IPS-NIHi7 (cell line): Measurements from ENCODE around the gene BOC.
A peak's percentile ranks its signal among the peaks of the same experiment; 100 is the strongest.

ENCODE experiments used
- DNase-seq: peaks from one replicate; pipeline ENCODE4 v3.0.0; 2012; ENCODE audit warnings: mixed read lengths; ENCODE audit errors: extremely low spot score

Gene BOC

DNA sequence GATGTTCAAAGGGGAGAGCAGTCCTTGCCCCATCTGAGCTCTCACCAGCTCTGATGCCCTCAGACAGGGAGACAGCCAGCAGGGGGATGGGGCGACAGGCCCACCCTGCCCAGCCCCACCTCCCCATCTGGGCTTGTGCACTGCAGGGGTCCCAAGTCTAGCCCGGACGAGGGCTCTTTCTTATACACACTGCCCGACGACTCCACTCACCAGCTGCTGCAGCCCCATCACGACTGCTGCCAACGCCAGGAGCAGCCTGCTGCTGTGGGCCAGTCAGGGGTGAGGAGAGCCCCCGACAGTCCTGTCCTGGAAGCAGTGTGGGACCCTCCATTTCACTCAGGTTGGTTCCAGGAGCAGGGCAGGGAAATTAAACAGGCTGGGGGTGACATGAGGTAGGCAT is 73.9 kb downstream of the BOC start:
- DNase-seq: no peak

DNA sequence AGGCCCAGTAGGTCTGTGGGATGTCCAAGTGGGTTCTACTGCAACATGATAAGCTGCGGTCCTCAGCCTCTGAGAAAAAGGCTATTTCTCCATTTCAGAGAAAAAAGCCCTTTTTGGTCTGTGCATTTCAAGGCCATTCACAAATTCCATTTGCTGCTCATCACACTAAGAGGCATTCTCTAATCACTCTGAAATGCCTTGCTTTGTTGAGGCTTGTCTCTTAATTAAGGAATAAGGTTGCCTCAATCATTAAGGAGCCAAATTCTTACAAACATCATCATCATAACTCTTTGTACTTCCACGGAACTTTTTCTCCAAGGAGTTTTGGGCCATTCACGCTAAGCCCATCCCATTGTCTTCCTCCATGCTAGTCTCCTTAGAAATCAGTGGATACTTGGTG is 74.4 kb downstream of the BOC start:
- DNase-seq: no peak

DNA sequence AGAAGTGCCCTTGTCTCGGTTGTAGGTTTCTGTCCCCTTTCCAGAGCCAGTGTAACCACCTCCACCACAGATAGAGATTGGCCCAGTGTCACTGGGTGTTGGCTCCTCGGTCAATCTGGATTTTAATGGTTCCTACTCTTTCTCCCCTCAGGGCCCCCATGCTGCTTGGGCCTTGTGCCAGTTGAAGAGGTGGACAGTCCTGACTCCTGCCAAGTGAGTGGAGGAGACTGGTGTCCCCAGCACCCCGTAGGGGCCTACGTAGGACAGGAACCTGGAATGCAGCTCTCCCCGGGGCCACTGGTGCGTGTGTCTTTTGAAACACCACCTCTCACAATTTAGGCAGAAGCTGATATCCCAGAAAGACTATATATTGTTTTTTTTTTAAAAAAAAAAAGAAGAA is 75.2 kb downstream of the BOC start:
- no peak for DNase-seq

DNA sequence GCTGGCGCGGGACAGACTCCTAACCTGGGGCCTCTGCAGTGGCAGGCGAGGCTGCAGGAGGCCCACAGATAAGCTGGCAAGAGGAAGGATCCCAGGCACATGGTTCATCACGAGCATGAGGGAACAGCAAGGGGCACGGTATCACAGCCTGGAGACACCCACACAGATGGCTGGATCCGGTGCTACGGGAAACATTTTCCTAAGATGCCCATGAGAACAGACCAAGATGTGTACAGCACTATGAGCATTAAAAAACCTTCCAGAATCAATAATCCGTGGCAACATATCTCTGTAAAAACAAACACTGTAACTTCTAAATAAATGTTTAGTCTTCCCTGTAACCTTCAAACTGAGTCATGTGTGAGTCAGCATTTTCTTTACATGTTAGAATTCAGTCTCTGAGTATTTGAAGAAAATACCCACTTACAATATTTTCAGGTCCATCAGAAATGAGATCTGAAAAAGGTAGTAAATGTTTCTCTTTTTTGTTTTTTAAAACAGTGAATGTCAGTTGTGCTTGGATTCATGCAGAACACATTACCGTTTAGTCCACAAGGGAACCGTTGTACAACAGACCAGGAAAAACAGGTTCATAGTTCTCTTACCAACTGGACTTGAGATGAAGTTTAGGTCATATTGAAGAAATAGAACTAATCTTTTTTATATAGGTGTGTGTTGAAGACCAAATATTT is 75.9 kb downstream of the BOC start:
- DNase-seq: no peak

DNA sequence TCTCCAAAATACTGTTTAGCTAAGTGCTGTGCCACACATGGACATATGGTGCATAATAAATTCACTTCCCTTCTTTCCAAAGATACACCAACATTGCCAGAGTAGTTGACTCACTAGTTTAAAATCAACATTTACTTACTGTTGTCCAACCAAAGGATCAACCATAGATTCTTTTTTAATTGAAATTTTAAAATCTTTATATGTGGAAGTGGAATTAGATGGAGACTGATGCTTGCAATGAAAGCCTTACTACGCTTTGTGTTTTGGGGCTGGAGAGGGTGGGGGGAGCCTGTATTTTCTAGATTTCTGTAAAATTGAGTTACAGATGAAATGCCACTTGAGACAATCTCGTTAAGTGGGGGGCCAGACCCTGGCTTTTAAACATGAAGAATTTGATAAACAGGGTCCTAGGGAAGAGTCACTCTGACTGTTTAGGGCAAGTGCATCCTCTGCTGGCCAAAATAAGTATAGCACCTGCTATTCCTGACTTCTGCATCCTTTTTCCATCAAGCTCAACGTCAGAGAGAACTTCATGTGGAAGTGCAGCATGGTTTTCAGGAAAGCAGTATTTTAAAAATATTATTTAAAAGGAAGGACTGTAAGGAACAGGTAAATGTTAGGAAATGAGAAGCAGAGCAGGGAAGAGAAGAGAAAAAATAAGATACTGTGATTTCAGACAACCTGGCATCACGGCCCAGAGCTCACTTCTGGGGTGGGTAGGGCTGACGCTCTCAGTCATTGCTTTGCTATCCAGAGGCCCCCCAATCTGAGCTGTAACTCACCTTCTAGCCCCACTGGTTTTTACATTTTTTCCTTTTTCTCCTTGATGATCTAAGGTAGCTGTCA is 76.7 kb downstream of the BOC start:
- peak; percentile 66 for DNase-seq

DNA sequence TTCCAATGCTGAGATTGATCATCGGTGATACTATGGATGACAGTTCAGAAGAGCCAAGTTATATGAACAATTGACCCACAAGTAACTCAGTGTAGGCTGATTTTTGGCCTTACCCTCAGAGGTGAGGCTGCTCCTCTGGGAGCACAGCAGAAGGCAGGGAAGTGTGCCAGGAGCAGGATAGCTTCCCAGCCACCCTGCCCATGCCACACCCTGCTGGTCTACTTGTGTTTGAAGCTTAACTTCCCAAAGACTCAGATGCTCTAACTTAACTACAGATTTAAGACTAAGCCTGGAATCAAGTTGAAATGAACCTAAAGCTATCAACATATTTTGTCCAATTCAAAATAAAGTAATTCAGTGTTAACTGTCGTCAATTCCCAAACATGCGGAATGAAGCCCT is 77.5 kb downstream of the BOC start:
- no peak for DNase-seq

GRCh38 chr3:113291572-113291971 is 80.2 kb downstream of the BOC start:
- no peak for DNase-seq

GRCh38 chr3:113292933-113293332 is 81.6 kb downstream of the BOC start:
- no peak for DNase-seq

DNA sequence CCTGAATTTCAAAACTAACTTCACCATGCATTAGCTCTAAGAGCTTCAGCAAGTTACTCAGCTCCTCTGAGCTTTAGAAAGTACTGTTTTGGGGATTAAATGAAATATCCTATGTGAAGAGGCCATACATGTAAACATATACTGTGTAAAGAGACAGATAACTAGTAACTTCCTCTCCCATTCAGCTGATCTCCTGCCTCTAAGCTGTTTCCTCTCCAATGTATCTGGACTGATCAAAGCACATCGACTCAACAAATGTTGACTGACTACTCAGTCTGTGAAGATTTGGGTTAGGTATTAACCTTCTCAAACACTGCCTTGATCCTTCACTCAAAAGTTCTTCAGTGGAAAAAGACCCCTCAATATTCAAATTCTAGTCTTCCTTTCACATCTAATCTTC is 82.0 kb downstream of the BOC start:
- no peak for DNase-seq

GRCh38 chr3:113295463-113295862 is 84.1 kb downstream of the BOC start:
- DNase-seq: no peak

DNA sequence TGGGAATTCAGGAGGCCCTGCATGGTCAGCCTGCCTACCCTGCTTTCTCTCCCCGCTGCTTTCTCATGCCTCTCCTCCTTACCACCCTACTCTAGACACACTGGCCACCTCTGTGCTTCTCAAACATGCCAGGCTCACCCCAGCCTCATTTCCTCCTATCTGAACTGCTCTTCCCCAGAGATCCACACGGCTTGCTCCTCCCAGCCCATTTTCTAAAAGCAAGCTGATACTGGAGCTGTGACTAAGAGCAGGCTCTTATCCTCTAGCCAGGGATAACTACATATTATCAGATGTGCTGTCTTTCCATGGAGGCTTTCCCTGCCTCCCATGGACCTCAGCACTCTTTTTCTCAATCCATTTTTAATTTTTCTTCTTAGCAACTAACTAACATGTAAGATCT is 85.9 kb downstream of the BOC start:
- peak; percentile 4 for DNase-seq

DNA sequence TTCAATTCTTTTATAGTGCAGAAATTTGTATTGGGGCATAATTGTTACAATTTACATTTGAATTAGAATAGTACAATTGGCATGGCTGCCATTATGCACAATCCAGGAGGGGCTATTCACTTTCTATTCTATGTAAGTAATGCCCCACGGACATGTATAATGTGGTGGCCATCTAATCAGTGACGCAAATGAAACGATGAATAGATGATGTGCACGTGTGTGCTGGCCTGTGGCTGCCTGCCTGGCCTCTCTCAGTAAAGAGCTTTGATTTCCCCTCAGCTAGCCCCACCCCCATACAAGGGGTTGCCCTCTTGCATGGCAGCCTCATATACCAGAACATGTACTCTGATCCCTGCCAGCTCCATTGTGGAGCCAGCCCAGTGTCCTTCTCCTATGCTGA is 86.5 kb downstream of the BOC start:
- DNase-seq: no peak

DNA sequence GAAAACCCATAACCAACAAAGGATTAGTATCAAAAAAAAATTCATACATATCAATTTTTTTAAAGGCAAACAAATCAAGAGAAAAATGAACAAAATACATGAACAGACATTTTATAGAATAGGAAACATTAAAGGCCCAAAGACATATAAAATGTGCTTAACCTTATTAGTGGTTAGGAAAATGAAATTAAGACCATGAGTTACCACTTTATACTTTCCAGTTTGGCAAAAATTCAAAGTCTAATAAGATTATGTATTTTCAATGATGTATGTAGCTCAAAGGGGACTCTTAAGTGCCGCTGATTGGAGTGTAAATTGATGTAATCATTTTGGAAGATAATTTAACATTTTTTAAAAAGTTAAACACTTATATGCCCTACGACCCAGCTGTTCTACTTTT is 89.2 kb downstream of the BOC start:
- DNase-seq: no peak

- DNase-seq: no peak
Observed at GRCh38 chr3:113304102-113304501, 92.7 kb downstream of the BOC start.

DNA sequence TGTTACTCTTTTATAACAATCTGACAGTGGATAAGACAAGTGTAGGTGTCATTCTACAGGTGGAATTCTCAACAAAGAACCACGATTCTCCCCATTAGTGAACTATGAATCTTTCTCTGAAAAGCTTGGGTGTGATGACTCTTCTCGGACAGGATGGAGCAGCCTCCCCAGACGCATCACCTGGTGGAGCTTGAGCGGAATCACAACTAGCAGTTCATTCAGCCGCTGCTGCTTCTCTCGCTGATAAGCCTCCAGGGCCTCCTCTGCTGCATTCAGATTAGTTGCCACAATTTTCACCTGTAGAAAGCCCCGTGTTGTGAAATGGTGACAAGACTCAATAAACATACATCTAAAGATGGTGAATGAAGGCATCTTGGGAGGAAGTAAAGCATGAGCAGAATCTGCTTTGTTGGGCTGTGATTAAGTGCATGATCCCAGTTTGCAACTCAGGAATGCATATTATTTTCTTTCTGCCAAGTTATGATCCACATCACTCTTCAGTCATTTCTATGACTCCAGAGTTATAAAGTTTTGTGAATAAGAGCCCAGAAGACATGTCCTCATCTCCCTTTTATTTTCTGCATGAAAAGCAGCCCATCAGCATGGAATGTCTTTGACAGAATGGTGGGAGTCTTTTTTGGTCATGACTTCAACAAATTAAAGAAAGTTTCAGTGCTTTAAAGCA is 93.6 kb downstream of the BOC start:
- DNase-seq: peak; percentile 72

DNA sequence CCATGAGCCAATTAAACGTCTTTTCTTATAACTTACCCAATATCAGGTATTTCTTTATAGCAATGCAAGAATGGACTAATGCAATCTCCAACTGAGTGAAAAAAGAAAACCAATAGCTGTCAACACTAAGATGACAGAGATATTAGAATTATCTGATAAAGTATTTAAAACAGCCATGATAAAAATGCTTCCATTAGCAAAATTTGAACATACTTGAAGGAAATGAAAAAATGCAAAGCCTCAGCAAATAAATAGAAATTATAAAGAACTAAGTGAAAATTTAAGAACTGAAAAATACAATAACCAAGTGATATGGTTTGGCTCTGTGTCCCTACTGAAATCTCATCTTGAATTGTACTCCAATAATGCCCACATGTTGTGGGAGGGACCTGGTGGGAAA is 99.6 kb downstream of the BOC start:
- DNase-seq: no peak

- no peak for DNase-seq
Observed at GRCh38 chr3:113312416-113312815, 101.1 kb downstream of the BOC start.

DNA sequence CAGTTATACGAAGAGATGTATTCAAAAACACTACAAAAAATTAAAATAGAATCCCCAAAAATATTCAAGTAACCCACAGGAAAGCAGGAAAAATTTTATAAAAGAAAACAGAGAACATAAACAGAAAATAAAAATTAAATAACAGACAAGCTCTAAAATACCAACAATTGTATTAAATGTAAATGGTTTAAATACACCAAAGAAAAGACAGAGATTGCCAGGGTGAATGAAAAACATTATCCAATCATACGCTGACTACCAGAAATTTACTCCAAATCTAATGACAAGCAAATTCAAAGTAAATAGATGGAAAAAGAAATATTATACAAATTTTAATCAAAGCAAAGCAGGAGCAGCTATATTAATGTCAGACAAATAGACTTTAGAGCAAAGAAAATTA is 103.6 kb downstream of the BOC start:
- DNase-seq: no peak

DNA sequence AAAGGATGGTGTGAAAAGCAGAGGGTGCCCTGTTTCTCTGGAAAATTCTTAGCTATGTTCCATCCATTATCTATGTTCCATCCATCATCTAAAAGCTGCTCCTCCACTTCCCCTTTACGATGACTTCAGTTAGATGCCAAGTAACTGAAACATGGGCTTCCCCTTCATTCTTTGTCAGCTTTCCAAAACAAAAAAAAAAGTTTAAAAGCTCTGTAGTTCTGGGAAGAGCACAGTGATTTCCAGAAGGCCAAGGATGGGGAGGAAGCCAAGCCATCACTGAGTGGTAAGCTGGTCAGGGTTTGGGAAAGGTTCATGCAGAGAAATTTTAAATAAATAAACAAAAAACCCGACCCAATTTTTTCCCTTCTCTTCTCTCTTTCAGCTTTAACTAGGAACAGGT is 118.4 kb downstream of the BOC start:
- no peak for DNase-seq

- no peak for DNase-seq
Observed at GRCh38 chr3:113330742-113331141, 119.4 kb downstream of the BOC start.

GRCh38 chr3:113331187-113331586 is 119.8 kb downstream of the BOC start:
- no peak for DNase-seq
